Stimulated activated CD8-positive, alpha-beta memory T cell treated with anti-CD3 and anti-CD28 coated beads, Interleukin-2, amount 100 ng/mL, for 1 hour (primary cell): ENCODE results near the gene ACAP1.
A peak's percentile ranks its signal among the peaks of the same experiment; 100 is the strongest.
"Not testable (repeated sequence)": the region's sequence is repeated elsewhere in the genome, so short reads cannot be mapped to it uniquely, and the experiment has no call there.

Experiments
- DNase-seq, 2 donors: peaks; one replicate each; pipeline ENCODE4 v3.0.0-alpha.2; 2020; ENCODE audit warnings: low read depth in 2 of 2

ACAP1 gene

DNA sequence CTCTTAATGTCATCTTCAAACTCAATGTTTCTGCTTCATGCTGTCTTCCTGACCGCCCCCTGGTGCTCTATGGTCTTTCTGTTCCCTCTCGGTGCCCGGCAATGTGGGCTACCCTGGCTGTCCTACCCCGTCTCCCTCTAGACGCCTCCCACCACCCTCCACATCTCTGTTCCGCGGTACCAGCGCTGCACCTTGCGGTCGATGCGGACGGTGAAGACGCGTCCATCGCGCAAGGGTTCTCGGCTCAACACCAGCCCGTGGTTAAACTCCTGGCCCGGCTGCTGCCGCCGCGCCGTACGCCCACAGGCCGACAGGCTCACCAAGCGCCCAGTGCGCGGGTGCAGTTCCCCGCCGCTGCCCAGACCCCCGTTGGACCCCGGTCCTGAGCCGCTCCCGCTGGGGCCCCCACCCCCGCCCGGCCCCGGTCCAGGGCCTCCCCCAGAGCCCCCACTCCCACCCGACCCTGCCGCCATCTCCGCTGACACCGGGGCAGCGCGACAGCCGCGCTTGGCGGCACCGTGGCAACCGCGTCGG is 7.4 kb upstream of the ACAP1 start, which contains the start of gene NEURL4:
Gene NEURL4, minus strand, starts transcription at position 496 of the 534 bp plus-strand sequence. Its CDS starts 23 bp downstream, at position 473.
- DNase-seq = no peak

DNA sequence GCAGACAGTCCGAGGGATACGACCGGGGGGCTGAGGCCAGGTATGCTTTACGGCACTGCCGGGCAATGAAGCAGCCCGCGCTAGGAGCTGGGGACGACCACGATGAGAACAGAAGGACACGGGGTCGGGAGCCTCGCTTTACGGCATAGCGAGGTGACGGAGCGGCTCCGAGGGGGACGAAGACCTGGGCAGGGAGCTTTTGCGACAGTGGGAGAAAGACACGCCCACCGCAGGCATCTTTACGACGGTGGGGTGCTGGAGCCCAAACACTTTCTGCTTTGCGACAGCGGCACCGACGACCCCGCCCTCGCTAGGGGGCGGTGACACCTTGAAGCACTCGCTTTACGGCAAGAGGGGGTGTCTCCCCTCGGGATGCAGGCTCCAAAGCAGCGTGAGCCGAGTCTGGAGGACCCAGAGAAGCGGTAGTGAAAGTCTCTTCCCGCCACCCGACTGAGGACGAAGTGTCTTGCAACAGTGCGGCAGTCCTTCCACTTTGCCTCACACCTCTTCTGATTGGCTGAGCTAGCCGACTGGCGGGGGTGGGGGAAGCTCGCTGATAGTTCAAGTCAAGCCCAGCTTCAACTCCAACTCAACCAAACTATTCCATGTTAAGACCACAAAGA is 6.8 kb upstream of the ACAP1 start:
- peak; percentile 89 for DNase-seq

DNA sequence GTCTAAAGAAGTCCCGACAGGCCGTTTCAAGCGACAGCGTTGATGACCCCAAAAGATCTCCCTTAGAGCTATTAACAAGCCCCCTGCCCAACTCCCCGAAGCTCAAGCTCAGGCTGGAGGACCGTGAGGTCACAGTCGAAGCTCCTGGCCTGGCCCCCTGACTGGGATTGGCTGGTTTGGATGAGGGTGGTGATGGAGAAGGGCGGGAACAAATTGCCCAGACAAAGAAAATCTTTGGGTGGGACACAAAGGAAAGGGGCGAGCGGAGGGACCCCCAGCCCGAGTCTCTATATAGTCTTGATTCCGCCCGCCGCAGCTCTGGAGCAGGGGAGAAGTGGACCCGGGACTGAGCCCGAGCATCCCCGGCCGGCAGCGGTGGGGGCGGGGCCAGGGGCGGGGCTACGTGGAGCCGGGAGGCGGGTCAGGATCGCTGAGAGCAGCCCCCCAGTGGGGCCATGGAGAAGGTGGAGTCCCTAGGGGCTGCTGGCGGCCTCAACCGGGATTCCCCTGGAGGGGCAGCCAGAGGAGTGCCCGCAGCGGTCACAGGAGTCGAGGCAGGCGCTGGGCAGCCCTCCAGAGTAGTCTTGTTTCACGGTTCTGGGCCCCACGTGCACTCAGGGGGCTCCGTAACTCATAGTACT is 6.2 kb upstream of the ACAP1 start:
- DNase-seq = peak; percentile 57

DNA sequence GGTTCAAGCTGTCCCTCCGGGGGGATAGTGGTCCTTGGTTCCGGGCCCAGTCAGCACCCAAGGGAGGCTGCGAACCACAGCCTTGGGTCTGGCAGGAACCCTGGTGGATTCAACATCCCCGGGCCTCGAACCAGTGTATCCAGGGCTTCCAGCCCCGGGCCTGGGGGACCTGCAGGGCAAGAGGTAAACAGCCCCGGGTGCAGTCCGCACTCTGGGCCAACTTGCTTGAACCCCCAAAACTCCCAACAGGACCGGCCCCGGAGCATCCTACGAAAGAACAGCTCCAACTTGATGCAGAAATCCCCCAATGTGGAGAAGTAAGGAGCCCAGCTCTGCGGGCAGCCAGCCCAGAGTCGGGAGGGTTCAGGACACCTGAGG is 5.7 kb upstream of the ACAP1 start:
- no peak for DNase-seq

DNA sequence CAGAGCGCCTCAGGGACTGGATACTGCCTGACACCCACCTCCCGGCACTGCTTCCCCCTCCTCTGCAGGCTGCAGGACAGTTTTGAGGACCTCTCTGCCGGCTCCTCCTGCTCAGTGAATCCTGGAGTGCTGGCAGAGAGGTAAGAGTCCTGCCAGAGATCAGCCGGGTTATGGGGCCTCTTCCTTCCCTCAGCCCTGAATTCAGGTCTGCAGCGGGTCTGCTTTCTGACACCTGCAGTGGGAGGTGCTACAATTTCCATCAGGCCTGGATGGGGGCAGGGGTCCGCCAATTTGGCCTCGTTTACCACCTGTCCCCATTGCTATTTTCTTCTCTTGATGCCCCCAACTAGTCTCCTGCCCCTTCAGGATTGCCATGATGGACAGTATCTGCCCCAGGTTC is 4.2 kb upstream of the ACAP1 start:
- no peak for DNase-seq

DNA sequence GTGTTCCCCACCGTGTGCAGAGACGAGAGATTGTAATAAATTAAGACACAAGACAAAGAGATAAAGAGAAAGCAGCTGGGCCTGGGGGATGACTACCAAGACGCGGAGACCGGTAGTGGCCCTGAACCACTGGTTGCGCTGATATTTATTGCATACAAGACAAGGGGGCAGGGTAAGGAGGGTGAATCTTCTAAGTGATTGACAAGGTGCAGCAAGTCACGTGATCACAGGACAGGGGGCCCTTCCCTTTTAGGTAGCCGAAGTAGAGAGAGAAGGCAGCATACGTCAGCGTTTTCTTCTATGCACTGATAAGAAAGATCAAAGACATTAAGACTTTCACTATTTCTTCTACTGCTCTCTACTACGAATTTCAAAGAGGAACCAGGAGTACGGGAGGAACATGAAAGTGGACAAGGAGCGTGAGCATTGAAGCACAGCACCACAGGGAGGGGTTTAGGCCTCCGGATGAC is 3.7 kb upstream of the ACAP1 start:
- DNase-seq = not testable (repeated sequence)

DNA sequence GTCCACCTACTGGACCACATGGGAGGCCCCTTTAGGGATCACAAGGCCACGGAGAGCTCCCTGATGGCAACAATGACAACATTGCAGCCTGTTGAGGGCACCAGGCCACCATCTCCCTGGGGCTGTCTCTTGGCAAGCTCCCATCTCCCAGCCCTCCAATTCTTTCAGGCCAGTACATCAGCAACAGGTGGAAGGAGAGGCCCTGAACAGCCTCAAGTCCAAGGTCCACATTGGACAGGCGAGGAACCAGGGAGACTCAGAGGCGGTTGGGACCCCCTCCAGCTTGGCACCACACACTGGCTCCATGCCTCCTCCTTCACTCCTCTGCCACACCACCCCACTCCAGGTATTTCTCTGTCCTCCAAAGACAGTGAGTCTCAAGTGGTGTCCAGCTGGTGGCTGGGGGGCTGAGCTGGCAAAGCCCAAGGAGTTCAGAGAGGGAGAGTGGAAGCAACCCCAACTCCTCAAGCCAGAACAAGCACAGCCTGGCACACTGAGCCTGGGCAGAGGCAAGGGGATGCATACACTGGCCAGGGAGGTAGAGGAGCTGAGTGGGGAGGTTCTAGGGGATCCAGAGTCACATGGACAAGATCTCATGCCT is 1.3 kb upstream of the ACAP1 start:
- no peak for DNase-seq

DNA sequence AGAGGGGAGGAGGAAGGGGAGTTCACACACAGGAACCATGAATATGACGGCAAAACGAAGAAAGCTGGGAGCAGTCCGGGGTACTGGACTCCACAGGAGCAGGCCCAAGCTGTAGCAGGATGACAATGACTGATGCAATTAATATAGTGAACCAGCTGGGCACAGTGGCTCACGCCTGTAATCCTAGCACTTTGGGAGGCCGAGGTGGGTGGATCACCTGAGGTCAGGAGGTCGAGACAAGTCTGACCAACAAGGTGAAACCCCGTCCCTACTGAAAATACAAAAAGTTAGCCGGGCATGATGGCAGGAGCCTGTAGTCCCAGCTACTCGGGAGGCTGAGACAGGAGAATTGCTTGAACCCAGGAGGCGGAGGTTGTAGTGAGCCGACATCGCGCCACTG is 564 bp upstream of the ACAP1 start:
- DNase-seq = not testable (repeated sequence)

DNA sequence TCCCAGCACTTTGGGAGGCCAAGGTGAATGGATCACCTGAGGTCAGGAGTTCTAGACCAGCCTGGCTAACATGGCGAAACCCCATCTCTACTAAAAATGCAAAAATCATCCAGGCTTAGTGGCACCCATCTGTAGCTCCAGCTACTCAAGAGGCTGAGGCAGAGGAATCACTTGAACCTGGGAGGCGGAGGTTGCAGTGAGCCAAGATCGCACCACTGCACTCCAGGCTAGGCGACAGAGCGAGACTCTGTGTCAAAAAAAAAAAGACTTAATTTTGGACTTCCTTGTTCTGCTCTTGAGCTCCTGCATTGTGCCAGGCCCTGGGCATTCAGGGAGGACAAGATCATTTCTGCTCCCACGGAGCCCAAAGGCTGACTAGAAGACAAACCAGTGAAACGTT is 1.3 kb downstream of the ACAP1 start:
- not testable (repeated sequence) for DNase-seq

DNA sequence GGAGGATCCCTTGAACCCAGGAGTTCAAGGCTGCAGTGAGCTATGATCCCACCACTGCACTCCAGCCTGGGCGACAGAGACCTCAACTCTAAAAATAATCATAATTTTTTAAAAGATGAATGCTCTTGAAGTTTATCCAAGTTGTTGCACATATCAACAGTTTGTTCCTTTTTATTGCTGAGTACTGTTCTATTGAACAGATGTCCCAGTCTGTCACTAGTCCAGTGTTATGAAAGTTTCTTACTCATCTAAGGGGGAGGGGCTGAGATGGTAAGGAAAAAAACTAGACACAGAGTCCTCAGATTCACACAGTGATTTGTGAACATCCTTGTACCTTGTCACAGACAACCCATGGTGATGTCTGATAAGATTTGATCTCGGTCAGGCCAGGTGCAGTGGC is 3.9 kb downstream of the ACAP1 start:
- DNase-seq = no peak

DNA sequence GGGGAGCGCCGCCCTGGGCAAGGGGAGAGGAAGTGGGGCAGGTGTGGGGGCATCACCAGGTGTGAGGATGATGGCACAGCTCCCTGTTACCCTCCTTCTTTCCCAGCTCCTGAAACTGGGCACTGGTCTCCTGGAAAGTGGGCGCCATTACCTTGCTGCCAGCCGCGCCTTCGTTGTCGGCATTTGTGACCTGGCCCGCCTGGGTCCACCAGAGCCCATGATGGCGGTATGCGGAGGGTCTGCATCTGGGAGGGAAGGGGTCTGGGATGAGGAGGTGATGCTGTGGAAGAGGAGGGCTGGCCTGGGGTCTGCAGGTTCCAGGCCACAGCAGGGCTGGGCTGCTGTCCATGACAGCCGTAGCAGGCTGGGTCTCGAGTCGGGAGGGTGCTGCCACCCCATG is 5.5 kb downstream of the ACAP1 start:
- no peak for DNase-seq

DNA sequence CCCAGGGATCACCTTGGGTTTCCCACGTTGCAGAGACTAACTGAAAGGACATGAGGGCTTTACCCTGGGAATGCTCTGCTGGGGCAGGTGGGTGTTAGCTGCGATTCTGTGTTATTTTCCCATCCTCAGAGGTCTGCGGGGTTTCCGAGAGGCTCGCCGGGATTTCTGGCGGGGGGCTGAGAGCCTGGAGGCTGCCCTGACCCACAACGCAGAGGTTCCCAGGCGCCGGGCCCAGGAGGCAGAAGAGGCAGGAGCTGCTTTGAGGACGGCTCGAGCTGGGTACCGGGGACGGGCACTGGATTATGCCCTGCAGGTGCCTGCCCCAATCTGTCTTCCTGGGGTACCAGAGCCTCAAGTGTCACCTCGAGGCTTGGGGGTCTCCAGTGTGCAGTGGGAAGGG is 6.9 kb downstream of the ACAP1 start:
- no peak for DNase-seq

DNA sequence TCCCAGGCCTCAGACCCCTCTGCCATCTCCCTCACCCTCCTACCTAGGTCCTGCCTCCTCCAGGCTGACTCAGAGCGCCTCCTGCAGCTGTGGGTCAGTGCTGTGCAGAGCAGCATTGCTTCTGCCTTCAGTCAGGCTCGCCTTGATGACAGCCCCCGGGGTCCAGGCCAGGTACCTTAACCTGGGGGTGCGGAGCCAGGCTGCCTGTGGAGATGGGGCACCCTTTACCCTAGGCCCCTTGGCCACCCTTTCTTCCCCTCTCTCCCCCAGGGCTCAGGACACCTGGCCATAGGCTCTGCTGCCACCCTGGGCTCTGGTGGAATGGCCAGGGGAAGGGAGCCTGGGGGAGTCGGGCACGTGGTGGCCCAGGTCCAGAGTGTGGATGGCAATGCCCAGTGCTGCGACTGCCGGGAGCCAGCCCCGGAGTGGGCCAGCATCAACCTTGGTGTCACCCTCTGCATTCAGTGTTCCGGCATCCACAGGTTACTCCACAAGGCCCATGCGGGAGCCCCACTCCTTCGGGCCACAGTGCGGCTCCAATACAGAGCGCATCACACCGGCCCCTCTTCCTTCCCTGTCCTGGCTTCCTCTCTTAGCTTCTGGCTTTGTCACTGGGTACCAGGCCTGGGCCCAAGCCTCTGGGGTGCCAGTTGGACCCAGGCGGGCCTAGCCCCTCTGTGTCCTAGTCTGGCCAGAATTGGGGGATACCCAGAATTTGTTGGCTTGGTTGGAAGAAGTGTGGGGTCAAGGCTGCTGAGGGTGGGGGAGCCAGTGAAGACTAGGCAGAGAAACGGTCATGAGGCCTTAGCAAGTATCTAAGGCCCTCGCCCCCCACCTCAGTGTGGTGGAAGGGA is 10.7 kb downstream of the ACAP1 start:
- no peak for DNase-seq

DNA sequence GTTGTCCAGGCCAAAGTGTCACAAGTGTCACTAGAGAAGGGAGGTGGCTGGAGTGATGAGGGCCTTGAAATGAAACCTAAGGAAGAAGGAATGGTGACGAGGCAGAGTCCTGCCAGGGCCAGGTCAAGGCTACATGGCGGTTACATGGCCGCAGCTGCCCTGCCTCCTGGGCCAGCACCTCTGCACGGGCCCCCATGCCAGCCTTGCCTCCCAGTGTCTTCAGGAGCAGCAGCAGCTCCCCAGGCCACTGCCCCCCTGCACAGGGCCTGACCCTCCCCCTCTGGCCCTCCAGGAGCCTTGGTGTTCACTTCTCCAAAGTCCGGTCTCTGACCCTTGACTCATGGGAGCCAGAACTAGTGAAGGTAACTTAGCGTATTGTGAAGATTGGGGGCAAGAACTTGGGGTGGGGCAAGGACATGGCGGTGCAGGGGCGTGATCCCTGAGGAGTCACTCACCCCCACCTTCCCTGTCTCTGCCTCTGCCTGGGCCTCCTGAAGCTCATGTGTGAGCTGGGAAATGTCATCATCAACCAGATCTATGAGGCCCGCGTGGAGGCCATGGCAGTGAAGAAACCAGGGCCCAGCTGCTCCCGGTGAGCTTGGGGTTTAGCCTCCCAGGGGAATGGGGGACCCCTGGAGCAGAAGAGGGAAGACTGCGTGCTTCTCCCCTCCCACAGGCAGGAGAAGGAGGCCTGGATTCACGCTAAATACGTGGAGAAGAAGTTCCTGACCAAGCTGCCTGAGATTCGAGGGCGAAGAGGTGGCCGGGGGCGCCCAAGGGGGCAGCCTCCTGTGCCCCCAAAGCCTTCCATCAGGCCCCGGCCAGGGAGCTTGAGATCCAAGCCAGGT is 11.5 kb downstream of the ACAP1 start:
- DNase-seq = no peak

DNA sequence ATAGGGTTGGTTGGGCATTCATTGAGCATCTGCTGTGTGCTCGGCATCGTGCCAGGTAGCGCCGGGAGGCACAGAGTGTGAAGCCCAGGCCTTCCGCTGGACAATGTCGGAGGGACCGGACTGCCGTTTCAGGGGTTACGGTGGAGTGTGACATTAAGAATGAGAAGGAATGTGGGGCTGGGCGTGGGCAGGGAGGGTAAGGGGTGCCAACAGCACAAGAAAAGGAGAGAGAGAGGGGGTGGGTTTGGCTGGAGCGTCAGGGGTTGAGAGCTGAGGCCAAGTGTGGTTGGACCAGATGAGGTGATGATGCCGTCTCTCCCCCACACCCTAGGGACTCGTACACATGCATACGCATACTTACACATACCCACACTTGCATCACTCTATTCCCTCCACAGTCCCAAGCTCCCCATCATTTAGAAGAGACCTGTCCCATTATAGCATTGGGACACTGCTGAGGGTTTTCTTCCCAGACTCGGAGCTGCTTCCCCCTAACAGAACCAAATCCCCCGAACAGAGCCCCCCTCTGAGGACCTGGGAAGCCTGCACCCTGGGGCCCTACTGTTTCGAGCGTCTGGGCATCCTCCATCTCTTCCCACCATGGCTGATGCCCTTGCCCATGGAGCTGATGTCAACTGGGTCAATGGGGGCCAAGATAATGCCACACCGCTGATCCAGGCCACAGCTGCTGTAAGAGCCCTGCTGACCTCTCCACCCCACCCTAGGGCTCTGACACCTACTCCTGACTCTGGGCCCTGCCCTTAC is 12.3 kb downstream of the ACAP1 start:
- DNase-seq = no peak

DNA sequence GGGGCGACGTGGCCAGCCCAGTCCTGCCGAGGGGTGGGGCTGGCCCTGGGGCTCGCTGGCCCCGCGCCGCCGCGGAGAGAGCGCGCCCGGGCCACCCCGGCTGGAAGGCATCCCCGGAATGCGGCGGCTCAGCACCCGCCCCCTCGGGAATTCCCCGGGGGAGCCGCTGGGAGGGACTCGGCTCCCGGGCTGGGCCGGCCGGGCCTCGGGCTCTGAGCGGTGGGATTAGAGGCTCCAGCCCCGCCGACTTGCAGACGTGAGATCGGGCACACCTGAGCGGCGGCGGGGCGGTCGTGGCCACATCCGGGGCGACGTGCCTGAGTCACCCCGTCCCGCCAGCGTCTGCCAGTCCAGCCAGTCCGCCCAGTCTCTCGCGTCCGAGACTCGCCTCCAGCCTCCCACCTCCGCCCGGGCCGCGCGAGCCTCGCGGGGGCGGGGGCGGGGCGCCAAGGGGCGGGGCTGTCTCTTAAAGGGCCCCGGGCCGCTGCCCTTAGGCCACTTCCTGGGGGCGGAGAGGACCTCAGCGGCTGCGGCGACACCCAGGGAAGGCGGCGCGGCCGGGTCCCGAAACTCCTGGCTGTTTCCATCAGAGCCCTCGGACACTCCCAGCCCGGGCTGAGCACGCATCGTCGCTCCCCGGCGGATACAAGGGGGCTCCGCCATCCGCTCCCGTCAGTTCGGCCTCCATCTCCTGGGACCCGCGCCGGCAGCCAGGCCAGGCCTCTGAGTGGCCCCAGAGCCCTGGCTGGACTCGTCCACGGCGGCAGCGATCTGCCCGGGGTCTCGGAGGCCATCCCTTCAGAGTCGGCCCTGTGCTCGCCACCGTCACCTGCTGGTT is 15.6 kb downstream of the ACAP1 start, which contains the start of gene KCTD11:
Gene KCTD11, plus strand, starts transcription at position 498 of the 838 bp plus-strand sequence.
- peak; percentile 50 to 64 for DNase-seq

DNA sequence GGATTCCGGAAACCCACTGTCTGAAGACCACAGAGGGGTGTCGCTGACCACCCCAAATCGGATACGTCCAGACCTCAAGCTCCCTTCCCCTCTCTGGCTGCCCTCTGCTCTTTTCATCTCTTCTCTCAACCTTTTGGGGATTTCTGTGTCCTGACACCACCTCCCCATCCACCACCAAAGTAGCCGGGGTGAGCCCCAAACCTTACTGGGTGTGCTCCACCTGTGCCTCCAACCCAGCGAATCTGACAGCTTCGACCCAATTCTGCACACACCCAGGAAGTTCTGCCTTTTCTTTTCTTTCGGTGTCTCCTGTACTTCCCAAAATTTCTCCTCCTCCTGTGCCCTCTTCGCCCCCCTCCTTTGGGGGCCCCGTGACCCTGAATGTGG is 16.2 kb downstream of the ACAP1 start:
- no peak for DNase-seq

DNA sequence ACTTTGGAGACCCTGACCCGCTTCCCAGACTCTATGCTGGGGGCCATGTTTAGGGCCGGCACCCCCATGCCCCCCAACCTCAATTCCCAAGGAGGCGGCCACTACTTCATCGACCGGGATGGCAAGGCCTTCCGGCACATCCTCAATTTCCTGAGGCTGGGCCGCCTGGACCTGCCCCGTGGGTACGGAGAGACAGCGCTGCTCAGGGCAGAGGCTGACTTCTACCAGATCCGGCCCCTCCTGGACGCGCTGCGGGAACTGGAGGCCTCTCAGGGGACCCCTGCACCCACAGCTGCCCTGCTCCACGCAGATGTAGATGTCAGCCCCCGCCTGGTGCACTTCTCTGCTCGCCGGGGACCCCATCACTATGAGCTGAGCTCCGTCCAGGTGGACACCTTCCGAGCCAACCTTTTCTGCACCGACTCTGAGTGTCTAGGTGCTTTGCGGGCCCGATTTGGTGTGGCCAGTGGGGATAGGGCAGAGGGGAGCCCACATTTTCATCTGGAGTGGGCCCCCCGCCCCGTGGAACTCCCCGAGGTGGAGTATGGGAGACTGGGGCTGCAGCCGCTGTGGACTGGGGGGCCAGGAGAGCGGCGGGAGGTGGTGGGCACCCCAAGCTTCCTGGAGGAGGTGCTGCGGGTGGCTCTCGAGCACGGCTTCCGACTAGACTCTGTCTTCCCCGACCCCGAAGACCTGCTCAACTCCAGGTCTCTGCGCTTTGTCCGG is 16.7 kb downstream of the ACAP1 start:
- DNase-seq = no peak
